GM18498 (cell line): ENCODE results near the gene SPATS2.

Source experiments
- ATAC-seq: cut with Tn5 transposase; IDR thresholded peaks from one replicate; pipeline ENCODE4 v1.9.1; 2021; ENCODE audit warnings: mild to moderate bottlenecking, moderate library complexity; ENCODE audit not compliant: unreplicated experiment

SPATS2 gene

GRCh38 chr12:49567611-49568441, 200.6 kb downstream of the SPATS2 start, which contains the start of gene MCRS1:
MCRS1 (minus strand) TSS chr12:49568142; CDS start chr12:49566731, 1,411 bp downstream.
- ATAC-seq, result peak; percentile 85

DNA sequence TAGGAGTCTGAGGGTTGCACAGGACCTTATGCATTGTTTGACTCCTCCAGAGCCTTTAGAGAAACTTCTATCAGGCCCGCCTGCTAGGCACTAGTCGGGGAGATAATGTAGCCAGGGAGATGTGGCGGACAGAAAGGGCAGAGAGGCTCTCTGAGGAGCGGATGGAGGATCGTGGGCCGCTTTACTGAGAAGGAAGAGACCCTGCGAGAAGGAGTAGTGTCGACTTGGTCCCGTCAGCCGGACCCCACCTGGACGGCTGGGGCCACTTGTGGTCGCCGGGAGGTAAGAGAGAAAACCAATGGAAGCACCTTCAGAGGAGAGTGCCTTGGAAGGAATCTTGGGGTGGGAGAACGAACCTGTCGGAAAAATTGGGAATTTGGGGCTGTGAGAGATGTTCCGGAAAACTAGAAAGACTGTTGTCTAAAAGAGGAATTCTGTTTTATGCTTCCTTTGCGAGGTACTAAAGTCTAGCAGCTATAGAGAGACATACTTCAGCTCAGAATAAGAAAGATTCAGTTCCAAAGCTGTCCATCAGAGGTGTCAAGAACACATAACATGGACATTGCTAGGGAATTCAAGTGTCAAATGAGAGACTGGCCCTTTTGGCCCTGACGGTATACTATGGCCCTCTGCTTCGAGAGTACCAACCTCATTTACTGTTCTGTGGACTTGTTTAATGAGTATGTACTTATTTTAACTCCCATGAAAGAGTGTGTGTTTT, 201.3 kb downstream of the SPATS2 start:
- peak; percentile 26 for ATAC-seq
